NCI-H1436 treated with DMSO at 0.1 percent for 48 hours (cell line): ENCODE results near the gene KRT85.
"Not testable (repeated sequence)": the region's sequence is repeated elsewhere in the genome, so short reads cannot be mapped to it uniquely, and the experiment has no call there.

Source experiments
- DNase-seq: peaks from one replicate; lab custom pipeline; 2025; lab: John Stamatoyannopoulos, UW

KRT85 gene

GRCh38 chr12:52347551-52348510 is 19.4 kb downstream of the KRT85 start:
- DNase-seq = no peak

DNA sequence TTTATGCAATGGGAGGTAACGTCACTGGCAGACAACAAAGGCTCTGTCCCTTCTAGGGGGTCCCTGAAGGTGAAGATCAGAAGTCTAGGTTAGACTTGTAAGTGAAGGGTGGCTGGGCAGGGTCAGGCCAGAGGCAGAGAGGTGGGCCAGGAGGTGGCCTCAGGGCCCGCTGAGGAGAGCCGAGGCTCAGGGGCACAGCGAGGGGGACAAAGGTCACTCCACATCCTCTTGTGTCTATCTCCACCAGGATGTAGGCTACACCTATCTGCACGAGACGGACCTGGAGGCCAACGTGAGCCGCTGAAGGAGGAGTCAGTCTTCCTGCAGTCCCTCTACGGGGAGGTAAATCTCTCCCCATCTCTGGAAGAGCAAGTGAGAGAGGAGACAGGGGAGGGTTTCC is 20.3 kb downstream of the KRT85 start:
- DNase-seq = no peak

- no peak for DNase-seq
Measured at GRCh38 chr12:52346593-52346992, 20.7 kb downstream of the KRT85 start.

DNA sequence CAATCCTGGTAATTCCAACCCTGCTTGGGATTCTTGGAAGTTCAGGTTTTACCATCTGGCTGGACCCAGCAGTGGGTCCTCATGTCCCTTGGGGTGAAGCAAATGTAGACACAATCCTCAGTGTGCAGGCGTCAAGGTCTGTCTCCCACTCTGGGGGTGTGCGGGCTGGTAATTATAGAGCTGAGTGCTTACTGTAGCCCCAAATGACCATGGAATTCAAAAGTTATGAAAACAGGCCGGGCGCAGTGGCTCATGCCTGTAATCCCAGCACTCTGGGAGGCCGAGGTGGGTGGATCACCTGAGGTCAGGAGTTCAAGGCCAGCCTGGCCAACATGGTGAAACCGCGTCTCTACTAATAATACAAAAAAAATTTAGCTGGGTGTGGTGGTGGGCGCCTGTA is 22.2 kb downstream of the KRT85 start:
- not testable (repeated sequence) for DNase-seq

- DNase-seq = no peak
Measured at GRCh38 chr12:52344111-52344510, 23.2 kb downstream of the KRT85 start.

DNA sequence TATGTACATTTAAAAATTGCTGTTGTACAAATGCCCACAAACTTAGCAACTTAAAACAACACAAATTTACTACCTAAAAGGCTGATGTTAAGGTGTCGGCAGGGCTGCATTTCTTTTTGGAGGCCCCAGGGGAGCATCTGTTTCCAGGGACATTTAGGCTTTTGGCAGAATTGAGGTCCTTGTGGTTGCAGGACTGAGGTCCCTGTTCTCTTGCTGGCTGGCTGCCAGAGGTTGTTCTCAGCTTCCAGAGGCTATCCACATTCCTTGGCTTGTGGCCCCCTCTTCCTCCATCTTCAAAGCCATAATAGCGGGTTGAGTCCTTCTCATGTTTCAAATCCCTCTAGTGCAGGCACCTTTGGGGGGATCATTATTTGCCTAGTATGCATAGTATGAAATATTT is 23.7 kb downstream of the KRT85 start:
- DNase-seq = no peak

DNA sequence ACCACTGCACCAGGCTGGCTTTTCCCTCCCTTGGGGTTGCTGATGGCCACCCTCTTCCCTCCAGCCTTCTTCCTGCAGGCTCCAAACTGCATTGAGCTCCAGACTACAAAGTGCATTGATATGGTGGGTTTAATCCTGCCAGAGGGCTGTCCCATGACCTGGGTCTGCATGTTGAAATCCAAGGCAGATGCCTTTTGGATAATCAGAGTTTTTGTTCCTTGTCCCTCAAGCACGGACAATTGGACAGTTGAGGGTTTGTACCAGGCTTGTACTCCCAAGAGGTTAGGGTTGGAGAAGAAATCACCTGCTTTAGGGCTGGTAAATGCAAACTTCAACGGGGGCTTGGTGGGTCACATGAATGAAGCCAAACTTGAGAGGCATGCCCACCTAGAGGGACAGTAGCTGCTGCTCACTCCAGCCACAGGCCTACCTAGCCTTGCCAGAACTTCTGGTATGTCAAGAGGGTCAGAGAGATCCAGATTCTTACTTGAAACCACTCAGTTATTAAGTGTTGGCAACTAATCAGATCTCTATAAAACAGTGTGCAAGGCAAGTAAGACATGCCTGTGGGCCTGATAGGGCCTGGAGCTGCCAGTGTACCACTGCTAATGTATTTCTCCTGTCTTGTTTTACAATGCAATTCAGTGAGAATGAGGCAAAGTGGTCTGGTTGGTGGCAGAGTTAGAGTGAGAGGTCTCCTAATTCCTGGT is 24.3 kb downstream of the KRT85 start:
- no peak for DNase-seq

DNA sequence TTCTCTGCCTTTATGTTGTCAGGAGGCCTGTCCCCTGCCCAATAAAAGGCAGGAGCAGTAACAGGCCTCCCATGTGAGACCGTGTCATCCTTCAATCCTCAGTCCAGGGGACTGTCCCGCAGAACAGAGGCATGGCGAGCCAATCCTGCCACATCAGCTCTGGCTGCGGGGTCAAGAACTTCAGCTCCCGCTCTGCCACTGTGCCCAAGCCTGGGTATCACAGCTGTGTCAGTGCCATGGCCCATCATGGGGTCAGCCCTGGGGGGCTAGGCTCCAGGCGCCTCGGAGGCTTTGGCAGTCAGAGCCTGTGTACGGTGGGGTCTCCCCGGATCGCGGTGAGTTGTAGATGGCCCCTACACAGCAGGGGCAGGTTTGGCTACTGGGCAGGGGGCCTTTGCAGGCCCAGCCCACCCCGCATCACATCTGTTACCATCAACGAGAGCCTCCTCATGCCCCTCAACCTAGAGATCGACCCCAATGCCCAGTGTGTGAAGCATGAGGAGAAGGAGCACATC is 26.2 kb downstream of the KRT85 start:
- no peak for DNase-seq

DNA sequence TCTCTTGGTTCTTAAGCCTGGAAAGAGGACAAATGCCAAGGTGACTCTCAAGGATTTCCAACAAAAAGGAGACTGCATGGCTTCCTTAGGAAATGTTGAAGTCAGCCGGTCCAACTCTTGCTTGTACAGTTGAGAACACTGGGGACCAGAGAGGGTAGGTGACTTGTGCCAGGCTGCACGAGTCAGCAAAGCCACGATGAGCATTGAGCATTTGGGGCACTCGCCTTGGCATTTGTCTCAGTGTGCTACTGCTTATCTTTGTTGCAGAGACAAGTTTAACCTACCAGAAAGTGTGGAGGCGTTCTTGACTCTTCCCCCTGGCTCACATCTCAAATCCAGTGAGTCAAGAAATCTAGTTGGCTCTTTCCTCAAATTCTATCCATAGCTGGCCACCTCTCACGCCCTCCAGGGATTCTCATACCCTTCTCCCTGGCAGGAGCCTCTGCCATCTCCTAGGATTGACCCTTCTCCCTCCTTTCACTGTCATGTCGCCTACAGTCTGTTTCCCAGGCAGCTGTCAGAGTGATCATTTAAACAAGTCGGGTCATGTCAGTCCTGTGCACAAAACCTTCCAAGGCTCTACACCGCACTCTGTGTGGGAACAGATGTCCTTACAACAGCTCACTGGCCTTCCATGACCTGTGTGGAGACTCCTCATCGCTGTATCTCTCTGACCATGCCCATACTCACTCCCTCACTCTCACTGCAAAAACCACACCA is 28.9 kb downstream of the KRT85 start:
- no peak for DNase-seq

GRCh38 chr12:52337054-52337453 is 30.2 kb downstream of the KRT85 start:
- no peak for DNase-seq

DNA sequence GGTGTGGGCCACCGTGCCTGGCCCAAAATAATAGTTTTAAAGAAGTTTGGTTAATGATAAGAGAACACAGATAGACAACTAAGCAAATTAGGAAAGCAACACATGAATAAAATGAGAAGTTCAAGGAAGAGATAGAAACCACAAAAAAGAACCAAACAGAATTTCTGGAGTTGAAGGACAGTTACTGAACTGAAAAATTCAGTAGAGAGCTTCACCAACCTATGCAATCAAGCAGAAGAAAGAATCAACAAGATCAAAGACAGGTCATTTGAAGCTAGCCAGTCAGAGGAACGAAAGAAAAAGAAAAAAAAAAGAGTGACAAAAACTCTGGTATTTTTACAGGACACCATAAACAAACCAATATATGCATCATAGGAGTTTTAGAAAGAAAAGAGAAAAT is 30.6 kb downstream of the KRT85 start:
- no peak for DNase-seq

DNA sequence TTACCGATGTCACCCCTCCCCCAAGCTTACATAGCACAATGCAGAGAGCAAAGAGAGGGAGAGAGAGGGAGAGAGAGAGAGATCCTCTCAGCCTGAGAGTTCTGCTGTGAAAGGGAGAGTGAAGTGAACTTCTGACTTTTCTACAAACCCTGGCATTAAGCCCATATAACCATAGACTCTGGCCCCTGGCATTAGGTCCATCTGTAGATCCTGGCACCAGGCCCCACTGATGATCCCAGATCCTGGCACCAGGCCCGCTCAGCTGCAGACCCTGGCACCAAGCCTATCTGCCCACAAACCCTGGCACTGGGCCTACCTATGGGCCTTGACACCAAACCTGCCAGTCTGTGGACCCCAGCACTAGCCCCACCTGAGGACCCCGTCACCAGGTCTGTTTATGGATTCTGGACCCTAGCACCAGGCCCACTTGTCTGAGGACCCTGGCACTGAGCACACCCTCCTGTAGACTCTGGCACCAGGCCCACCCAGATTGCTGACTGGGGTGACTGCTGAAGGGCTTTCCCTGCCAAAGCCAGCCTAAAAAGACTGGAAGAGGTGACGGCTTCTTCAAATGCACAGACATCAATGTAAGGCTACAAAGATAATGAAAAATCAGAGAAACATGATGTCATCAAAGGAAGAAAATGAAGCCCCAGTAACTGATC is 31.6 kb downstream of the KRT85 start:
- no peak for DNase-seq

DNA sequence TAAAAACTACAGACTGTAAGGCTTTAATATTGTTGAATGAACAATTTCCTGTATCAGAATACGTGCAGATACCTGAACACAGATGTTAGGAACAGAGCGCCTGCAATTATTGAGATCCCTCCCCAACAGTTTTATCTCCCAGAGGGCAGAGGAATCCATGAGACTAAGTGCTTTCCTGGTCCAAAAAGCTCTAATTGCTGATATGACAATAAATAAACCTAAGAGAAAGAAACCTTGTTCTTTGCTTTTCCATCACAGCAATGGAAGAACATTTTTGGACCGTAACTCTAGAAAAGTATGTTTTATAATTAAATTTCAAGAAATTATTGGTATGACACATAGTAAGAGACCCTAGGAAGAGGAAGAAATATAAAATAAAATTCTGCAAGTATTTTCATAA is 33.1 kb downstream of the KRT85 start:
- DNase-seq = no peak

GRCh38 chr12:52333321-52333720 is 34.0 kb downstream of the KRT85 start:
- no peak for DNase-seq

- DNase-seq = no peak
Measured at GRCh38 chr12:52332381-52332780, 34.9 kb downstream of the KRT85 start.

- DNase-seq = no peak
Measured at GRCh38 chr12:52331833-52332232, 35.4 kb downstream of the KRT85 start.

- no peak for DNase-seq
Measured at GRCh38 chr12:52331039-52331438, 36.2 kb downstream of the KRT85 start.

- no peak for DNase-seq
Measured at GRCh38 chr12:52327830-52328500, 39.3 kb downstream of the KRT85 start.

GRCh38 chr12:52327052-52327829 is 40.0 kb downstream of the KRT85 start:
- DNase-seq = peak; percentile 48

- DNase-seq = no peak
Measured at GRCh38 chr12:52324153-52324444, 43.2 kb downstream of the KRT85 start.
